K562 (cell line): ENCODE data around the gene RAB1B. TPM values are rescaled to one million over a fixed set of nuclear protein-coding genes. Genes with fewer than 3 reads are reported as not detected.

Experiments
- EP300 ChIP-seq: IDR thresholded peaks from 2 replicates; pipeline ENCODE4 v1.6.1; 2012; ENCODE audit warnings: low read length, improper control_type of control experiment
- EZH2 ChIP-seq: IDR thresholded peaks from 2 replicates; pipeline ENCODE4 v1.6.1; 2012; ENCODE audit warnings: low read depth, mild to moderate bottlenecking, inconsistent platforms, low read length, borderline replicate concordance
- FUS ChIP-seq: fragments of 200-400 bp; formaldehyde crosslinking; optimal IDR thresholded peaks from 2 replicates; pipeline ENCODE3; 2017; ENCODE audit warnings: low read depth, low read length
- GMEB1 ChIP-seq: fragments of 250-450 bp; sonication (Bioruptor Pico); IDR thresholded peaks from 2 replicates; pipeline ENCODE4 v1.4.0; 2020; ENCODE audit warnings: mild to moderate bottlenecking
- HES1 ChIP-seq: fragments of 450-650 bp; IDR thresholded peaks from 2 replicates; pipeline ENCODE4 v1.6.1; 2016; ENCODE audit warnings: low read depth, mild to moderate bottlenecking, moderate library complexity
- HMG20B ChIP-seq: fragments of 250-450 bp; sonication (Bioruptor Pico); IDR thresholded peaks from 2 replicates; pipeline ENCODE4 v1.5.0; 2021; ENCODE audit warnings: mild to moderate bottlenecking
- IRF9 ChIP-seq: fragments of 450-650 bp; IDR thresholded peaks from 2 replicates; pipeline ENCODE4 v1.6.1; 2016; ENCODE audit warnings: missing biosample characterization, missing genetic modification characterization
- MAFF ChIP-seq: IDR thresholded peaks from 2 replicates; pipeline ENCODE4 v1.6.1; 2012; ENCODE audit warnings: low read length, improper control_type of control experiment
- MXD1 ChIP-seq: fragments of 250-450 bp; sonication (Bioruptor Pico); IDR thresholded peaks from 2 replicates; pipeline ENCODE4 v1.8.0; 2021; ENCODE audit warnings: borderline replicate concordance, mild to moderate bottlenecking, moderate library complexity; ENCODE audit not compliant: poor library complexity, severe bottlenecking
- SIRT6 ChIP-seq: IDR thresholded peaks from one replicate; pipeline ENCODE4 v1.6.1; 2012; ENCODE audit warnings: low read depth, mild to moderate bottlenecking, control low read depth, inconsistent platforms, low read length, moderate library complexity
- TAF7 ChIP-seq: fragments of 450-650 bp; IDR thresholded peaks from 2 replicates; pipeline ENCODE4 v1.6.1; 2016; ENCODE audit warnings: missing genetic modification characterization, missing compliant biosample characterization
- ZNF24 ChIP-seq: fragments of 450-650 bp; IDR thresholded peaks from 2 replicates; pipeline ENCODE4 v1.6.1; 2016
- ZNF347 ChIP-seq: fragments of 450-650 bp; formaldehyde crosslinking; IDR thresholded peaks from 2 replicates; pipeline ENCODE4 v1.4.0; 2020; ENCODE audit warnings: low read depth, mild to moderate bottlenecking, moderate library complexity
- polyA plus RNA-seq, 8 experiments: library from polyadenylated mRNA; depleted of rRNA in 4 of 8; stranded (reverse) in 5 of 8; unstranded in 3 of 8; fragments of >200 nt; fragmentation: Nextera tagmentation in 2 of 8; fragmentation: Illumina TruSeq in 1 of 8; extraction: Ambion mirVana in 2 of 8; extraction: Trizol in 1 of 8; gene quantifications; 2 replicates each; pipeline versions ENCODE4 v1.2.1 to v1.2.3, GENCODE V29; 2011 to 2014; ENCODE audit warnings: inconsistent platforms in 1 of 8, missing spikeins in 1 of 8
- total RNA-seq, 7 experiments: library from RNA; depleted of rRNA in 6 of 7; stranded (reverse); fragments of >200 nt in 6 of 7; fragmentation: Illumina TruSeq in 2 of 7; extraction: Trizol in 2 of 7; gene quantifications; 2 replicates each; pipeline versions ENCODE4 v1.2.1 to v1.2.3, GENCODE V29; 2011 to 2021; ENCODE audit warnings: low replicate concordance in 1 of 7
- TF ChIP-seq, protein P1 (sequence below): fragments of 450-650 bp; IDR thresholded peaks from one replicate; pipeline ENCODE4 v1.6.1; 2018; ENCODE audit warnings: mild to moderate bottlenecking, moderate library complexity; ENCODE audit not compliant: partially characterized antibody
- TF ChIP-seq, protein P2 (sequence below): fragments of 450-650 bp; IDR thresholded peaks from 2 replicates; pipeline ENCODE4 v1.6.1; 2016; ENCODE audit warnings: mild to moderate bottlenecking
- TF ChIP-seq, protein P3 (sequence below): fragments of 200-800 bp; sonication (Bioruptor generic); IDR thresholded peaks from 2 replicates; pipeline ENCODE4 v1.6.1; 2017; ENCODE audit warnings: missing genetic modification characterization, missing compliant biosample characterization
- TF ChIP-seq, protein P4 (sequence below): fragments of 450-650 bp; IDR thresholded peaks from 2 replicates; pipeline ENCODE4 v1.6.1; 2018; ENCODE audit warnings: mild to moderate bottlenecking, low read depth; ENCODE audit not compliant: partially characterized antibody

RAB1B gene
- total and polyA plus RNA-seq, 9 of the 15 experiments (the other 6 are each of a cell fraction or from before 2014, with no cell fraction given), result 5.6 to 146 (median 98.6) TPM

DNA sequence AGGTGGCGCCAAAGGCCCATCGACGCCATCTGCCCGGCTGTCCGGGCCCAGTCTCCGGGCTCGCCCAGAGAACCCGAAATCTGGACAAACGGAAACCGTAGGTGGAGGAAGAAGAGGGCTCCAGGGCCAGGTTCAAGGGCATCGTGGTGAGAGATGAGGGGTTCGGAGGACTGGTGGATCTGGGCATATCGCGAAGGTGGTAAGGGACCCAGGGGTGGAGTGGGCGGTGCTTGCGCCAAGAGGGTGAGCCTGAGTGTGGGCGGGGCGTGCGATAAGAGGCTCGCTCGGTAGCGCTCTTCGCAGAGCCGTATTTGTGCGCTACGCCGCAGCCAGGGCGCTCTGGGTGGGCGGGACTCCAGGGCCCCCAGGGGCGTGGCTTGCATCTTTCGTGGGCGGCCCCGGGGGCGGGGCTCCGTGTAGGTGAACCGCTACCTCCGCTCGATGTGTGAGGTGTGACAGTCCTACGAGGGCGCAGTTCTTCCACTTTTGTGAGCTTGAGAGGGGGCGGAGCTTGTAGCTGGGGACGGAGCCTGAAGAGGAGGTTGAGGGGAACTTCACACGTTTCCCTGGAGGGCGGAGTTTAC is 43.6 kb downstream of the RAB1B start (continued):
- TF ChIP-seq IRF9 (no peak), ZNF24 (no peak), ZNF347 (CRISPR knock-in tag) (no peak), MAFF (no peak), HES1 (no peak), HMG20B (CRISPR knock-in tag) (no peak), EZH2 (no peak), EP300 (no peak), GMEB1 (CRISPR knock-in tag) (peak; percentile 35), MXD1 (CRISPR knock-in tag) (no peak), FUS (no peak), SIRT6 (no peak), TAF7 (tag) (no peak)
- TF ChIP-seq, protein P1, sequence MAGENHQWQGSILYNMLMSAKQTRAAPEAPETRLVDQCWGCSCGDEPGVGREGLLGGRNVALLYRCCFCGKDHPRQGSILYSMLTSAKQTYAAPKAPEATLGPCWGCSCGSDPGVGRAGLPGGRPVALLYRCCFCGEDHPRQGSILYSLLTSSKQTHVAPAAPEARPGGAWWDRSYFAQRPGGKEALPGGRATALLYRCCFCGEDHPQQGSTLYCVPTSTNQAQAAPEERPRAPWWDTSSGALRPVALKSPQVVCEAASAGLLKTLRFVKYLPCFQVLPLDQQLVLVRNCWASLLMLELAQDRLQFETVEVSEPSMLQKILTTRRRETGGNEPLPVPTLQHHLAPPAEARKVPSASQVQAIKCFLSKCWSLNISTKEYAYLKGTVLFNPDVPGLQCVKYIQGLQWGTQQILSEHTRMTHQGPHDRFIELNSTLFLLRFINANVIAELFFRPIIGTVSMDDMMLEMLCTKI, result no peak
- TF ChIP-seq, protein P2, sequence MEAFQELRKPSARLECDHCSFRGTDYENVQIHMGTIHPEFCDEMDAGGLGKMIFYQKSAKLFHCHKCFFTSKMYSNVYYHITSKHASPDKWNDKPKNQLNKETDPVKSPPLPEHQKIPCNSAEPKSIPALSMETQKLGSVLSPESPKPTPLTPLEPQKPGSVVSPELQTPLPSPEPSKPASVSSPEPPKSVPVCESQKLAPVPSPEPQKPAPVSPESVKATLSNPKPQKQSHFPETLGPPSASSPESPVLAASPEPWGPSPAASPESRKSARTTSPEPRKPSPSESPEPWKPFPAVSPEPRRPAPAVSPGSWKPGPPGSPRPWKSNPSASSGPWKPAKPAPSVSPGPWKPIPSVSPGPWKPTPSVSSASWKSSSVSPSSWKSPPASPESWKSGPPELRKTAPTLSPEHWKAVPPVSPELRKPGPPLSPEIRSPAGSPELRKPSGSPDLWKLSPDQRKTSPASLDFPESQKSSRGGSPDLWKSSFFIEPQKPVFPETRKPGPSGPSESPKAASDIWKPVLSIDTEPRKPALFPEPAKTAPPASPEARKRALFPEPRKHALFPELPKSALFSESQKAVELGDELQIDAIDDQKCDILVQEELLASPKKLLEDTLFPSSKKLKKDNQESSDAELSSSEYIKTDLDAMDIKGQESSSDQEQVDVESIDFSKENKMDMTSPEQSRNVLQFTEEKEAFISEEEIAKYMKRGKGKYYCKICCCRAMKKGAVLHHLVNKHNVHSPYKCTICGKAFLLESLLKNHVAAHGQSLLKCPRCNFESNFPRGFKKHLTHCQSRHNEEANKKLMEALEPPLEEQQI, result no peak
- TF ChIP-seq, protein P3, sequence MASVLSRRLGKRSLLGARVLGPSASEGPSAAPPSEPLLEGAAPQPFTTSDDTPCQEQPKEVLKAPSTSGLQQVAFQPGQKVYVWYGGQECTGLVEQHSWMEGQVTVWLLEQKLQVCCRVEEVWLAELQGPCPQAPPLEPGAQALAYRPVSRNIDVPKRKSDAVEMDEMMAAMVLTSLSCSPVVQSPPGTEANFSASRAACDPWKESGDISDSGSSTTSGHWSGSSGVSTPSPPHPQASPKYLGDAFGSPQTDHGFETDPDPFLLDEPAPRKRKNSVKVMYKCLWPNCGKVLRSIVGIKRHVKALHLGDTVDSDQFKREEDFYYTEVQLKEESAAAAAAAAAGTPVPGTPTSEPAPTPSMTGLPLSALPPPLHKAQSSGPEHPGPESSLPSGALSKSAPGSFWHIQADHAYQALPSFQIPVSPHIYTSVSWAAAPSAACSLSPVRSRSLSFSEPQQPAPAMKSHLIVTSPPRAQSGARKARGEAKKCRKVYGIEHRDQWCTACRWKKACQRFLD (CRISPR knock-in tag), result no peak
- TF ChIP-seq, protein P4, sequence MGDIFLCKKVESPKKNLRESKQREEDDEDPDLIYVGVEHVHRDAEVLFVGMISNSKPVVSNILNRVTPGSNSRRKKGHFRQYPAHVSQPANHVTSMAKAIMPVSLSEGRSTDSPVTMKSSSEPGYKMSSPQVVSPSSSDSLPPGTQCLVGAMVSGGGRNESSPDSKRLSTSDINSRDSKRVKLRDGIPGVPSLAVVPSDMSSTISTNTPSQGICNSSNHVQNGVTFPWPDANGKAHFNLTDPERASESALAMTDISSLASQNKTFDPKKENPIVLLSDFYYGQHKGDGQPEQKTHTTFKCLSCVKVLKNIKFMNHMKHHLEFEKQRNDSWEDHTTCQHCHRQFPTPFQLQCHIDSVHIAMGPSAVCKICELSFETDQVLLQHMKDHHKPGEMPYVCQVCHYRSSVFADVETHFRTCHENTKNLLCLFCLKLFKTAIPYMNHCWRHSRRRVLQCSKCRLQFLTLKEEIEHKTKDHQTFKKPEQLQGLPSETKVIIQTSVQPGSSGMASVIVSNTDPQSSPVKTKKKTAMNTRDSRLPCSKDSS, result no peak
